ENCODE measurements around the gene SNCG.
"Not testable (repeated sequence)": the region's sequence is repeated elsewhere in the genome, so short reads cannot be mapped to it uniquely, and the experiment has no call there.

SNCG gene

GRCh38 chr10:86958116-86958900, at the start of gene SNCG:
Gene SNCG (plus strand): TSS chr10:86958599. CDS start chr10:86958698, 99 bp downstream.
- no peak for DNase-seq (ENCODE audit: extremely low read depth in 1 of 2, low read depth in 1 of 2)

- DNase-seq (ENCODE audit: extremely low read depth in 1 of 2, low read depth in 1 of 2) = no peak
Observed at GRCh38 chr10:86914734-86915133, 43.7 kb upstream of the SNCG start.

GRCh38 chr10:86918022-86918471, 40.4 kb upstream of the SNCG start:
- no peak for DNase-seq (ENCODE audit: extremely low read depth in 1 of 2, low read depth in 1 of 2)

- DNase-seq (ENCODE audit: extremely low read depth in 1 of 2, low read depth in 1 of 2) = no peak
Observed at GRCh38 chr10:86922553-86922961, 35.8 kb upstream of the SNCG start.

- DNase-seq (ENCODE audit: extremely low read depth in 1 of 2, low read depth in 1 of 2) = no peak
Observed at GRCh38 chr10:86929468-86930380, 28.7 kb upstream of the SNCG start.

GRCh38 chr10:86931872-86932271, 26.5 kb upstream of the SNCG start:
- no peak for DNase-seq (ENCODE audit: extremely low read depth in 1 of 2, low read depth in 1 of 2)

- DNase-seq (ENCODE audit: extremely low read depth in 1 of 2, low read depth in 1 of 2) = no peak
Observed at GRCh38 chr10:86932674-86933073, 25.7 kb upstream of the SNCG start.

GRCh38 chr10:86934162-86934711, 24.2 kb upstream of the SNCG start:
- not testable (repeated sequence) for DNase-seq (ENCODE audit: extremely low read depth in 1 of 2, low read depth in 1 of 2)

- no peak for DNase-seq (ENCODE audit: extremely low read depth in 1 of 2, low read depth in 1 of 2)
Observed at GRCh38 chr10:86936661-86937501, 21.5 kb upstream of the SNCG start.

GRCh38 chr10:86937502-86938154, 20.8 kb upstream of the SNCG start:
- no peak for DNase-seq (ENCODE audit: extremely low read depth in 1 of 2, low read depth in 1 of 2)

- DNase-seq (ENCODE audit: extremely low read depth in 1 of 2, low read depth in 1 of 2) = no peak
Observed at GRCh38 chr10:86938260-86938659, 20.1 kb upstream of the SNCG start.

GRCh38 chr10:86940076-86940475, 18.3 kb upstream of the SNCG start:
- DNase-seq (ENCODE audit: extremely low read depth in 1 of 2, low read depth in 1 of 2) = not testable (repeated sequence)

- no peak for DNase-seq (ENCODE audit: extremely low read depth in 1 of 2, low read depth in 1 of 2)
Observed at GRCh38 chr10:86940677-86941076, 17.7 kb upstream of the SNCG start.

- DNase-seq (ENCODE audit: extremely low read depth in 1 of 2, low read depth in 1 of 2) = no peak
Observed at GRCh38 chr10:86941426-86941825, 17.0 kb upstream of the SNCG start.

GRCh38 chr10:86941991-86942421, 16.4 kb upstream of the SNCG start:
- no peak for DNase-seq (ENCODE audit: extremely low read depth in 1 of 2, low read depth in 1 of 2)

- no peak for DNase-seq (ENCODE audit: extremely low read depth in 1 of 2, low read depth in 1 of 2)
Observed at GRCh38 chr10:86942441-86943315, 15.7 kb upstream of the SNCG start.

- DNase-seq (ENCODE audit: extremely low read depth in 1 of 2, low read depth in 1 of 2) = no peak
Observed at GRCh38 chr10:86943316-86944030, 14.9 kb upstream of the SNCG start.

- DNase-seq (ENCODE audit: extremely low read depth in 1 of 2, low read depth in 1 of 2) = no peak
Observed at GRCh38 chr10:86944031-86944419, 14.4 kb upstream of the SNCG start.
